GM18499 (cell line): Measurements from ENCODE around the gene FGF23.
A peak's percentile ranks its signal among the peaks of the same experiment; 100 is the strongest.

Experiments used
- ATAC-seq: cut with Tn5 transposase; IDR thresholded peaks from one replicate; pipeline ENCODE4 v1.9.1; 2021; ENCODE audit warnings: moderate number of reproducible peaks; ENCODE audit not compliant: insufficient read depth, unreplicated experiment

Gene FGF23

DNA sequence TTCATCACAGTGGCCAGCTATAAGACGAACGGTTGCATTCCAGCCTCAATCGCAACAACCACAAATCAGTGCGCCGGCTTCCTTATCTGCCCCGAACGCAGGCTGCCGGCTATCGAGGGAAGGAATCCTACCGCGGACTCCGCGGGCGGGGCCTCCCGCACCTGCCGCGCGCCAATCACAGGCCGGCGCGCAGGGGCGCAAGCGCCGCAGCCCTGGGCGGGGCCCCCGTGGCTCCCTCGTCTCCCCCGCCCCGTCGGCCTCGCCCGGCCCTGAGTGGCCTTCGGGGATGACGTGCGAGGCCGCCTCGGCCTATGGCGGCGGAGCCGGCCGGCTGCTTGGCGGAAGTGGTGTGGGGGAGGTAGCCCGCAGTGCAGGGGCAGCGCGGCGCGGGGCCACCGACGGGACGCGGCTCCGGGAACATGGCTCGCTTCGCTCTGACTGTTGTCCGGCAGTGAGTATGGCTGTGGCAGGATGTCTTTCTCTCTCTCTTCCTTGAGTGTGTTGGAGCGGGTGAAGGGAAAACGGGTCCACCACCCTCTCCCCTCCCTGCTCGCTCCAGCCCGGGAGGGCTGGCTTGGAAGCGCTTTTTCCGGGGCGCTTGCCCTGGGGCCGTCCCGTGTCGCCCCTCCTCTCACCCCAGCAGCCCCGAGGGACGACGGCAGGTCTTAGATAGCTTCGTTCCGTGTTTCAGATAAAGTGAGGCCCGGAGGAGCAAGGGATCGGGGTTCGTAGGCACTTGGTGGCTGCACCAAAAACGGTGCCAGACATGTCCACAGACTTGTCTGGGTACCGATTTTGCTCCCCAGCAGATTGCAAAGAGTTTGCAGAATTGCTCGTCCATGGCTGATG is 58.4 kb downstream of the FGF23 start, which contains the start of gene TIGAR:
Gene TIGAR, plus strand, starts transcription at position 361 of the 849 bp plus-strand sequence. Its CDS starts 59 bp downstream, at position 420.
- peak; percentile 67 for ATAC-seq

DNA sequence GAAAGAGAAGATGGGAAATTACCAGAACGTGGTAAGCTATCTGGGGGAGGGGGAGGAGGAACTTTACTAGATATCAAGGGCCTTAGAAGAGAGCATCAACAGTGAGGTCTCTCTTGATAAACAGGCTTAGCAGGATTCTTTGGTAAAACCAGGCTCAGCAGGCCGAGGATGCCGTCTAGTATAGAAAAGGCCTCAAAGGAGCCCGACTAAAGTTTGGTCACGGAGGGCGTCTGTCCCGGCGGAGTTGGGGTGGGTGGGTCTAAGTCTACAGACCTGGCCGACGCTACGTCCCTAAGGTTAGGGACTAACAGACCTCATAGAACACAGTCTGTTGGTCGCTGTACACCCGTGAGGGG is 59.0 kb downstream of the FGF23 start:
- peak; percentile 28 for ATAC-seq
